ENCODE results near the gene MBLAC1. TPM values are rescaled to one million over a fixed set of nuclear protein-coding genes. Genes with fewer than 3 reads are reported as not detected.

The MBLAC1 gene
- total and polyA plus RNA-seq, 10 of the 15 experiments (the other 5 are each of a cell fraction or from before 2014, with no cell fraction given): 0.24 to 3.2 (median 1.8) TPM; not detected in 1

- TF ChIP-seq CEBPZ (IDR thresholded peaks at IDR 0.05; ENCODE audit: low read depth, low read length) (no peak), IKZF1 (conservative IDR thresholded peaks at IDR 0.05) (peak; percentile 94), MAX (IDR thresholded peaks at IDR 0.05; ENCODE audit: low read depth, low read length) (peak; percentile 95), CREM (IDR thresholded peaks at IDR 0.05; ENCODE audit: low read depth) (peak; percentile 94), YBX1 (IDR thresholded peaks at IDR 0.05) (no peak), KLF5 (IDR thresholded peaks at IDR 0.05; ENCODE audit: partially characterized antibody) (peak; percentile 92), ATF7 (IDR thresholded peaks at IDR 0.05; ENCODE audit: low read depth) (peak; percentile 67), WRNIP1 (IDR thresholded peaks at IDR 0.05; ENCODE audit: borderline replicate concordance, low read depth, low read length) (no peak), EP300 (IDR thresholded peaks at IDR 0.05; ENCODE audit: borderline replicate concordance in 1 of 2, control insufficient read depth in 1 of 2, low read depth in 2 of 2, low read length in 2 of 2) (no peak), HDAC6 (IDR thresholded peaks at IDR 0.05; ENCODE audit: unreplicated experiment) (no peak), RB1 (IDR thresholded peaks at IDR 0.05; ENCODE audit: borderline replicate concordance) (peak; percentile 98), TAF1 (IDR thresholded peaks at IDR 0.05; ENCODE audit: borderline replicate concordance, low read depth, low read length) (no peak), FOS (IDR thresholded peaks at IDR 0.05; ENCODE audit: borderline replicate concordance, extremely low read depth, insufficient read length) (no peak), USF2 (IDR thresholded peaks at IDR 0.05; ENCODE audit: borderline replicate concordance, low read depth, low read length) (no peak), MEF2A (IDR thresholded peaks at IDR 0.05; ENCODE audit: insufficient read depth, low read depth, low read length) (0 out of 2 replicates have a peak, but pooled peaks have one; percentile 26), NR2F1 (conservative IDR thresholded peaks at IDR 0.05) (peak; percentile 57; the same call in 1 of the 2 replicates), RBBP5 (conservative IDR thresholded peaks at IDR 0.05) (no peak), ZNF274 (IDR thresholded peaks at IDR 0.05; ENCODE audit: insufficient read depth, insufficient read length) (no peak), PAX5 (IDR thresholded peaks at IDR 0.05; ENCODE audit: borderline replicate concordance, low read depth, low read length) (no peak), ASH2L (IDR thresholded peaks at IDR 0.05; ENCODE audit: borderline replicate concordance, low read depth) (peak; percentile 71; the same call in 1 of the 2 replicates), MXI1 (IDR thresholded peaks at IDR 0.05; ENCODE audit: low read depth, low read length) (peak; percentile 83), CREB1 (IDR thresholded peaks at IDR 0.05; ENCODE audit: low read depth) (peak; percentile 92), TBL1XR1 (IDR thresholded peaks at IDR 0.05; ENCODE audit: low read depth, low read length) (0 out of 2 replicates have a peak, but pooled peaks have one; percentile 53), JUND (IDR thresholded peaks at IDR 0.05; ENCODE audit: low read depth, low read length) (no peak), FOXM1 (IDR thresholded peaks at IDR 0.05; ENCODE audit: low read depth, low read length) (peak; percentile 66; the same call in 1 of the 2 replicates), IRF5 (IDR thresholded peaks at IDR 0.05; ENCODE audit: borderline replicate concordance) (no peak), IRF4 (IDR thresholded peaks at IDR 0.05; ENCODE audit: low read depth, low read length) (peak; percentile 62; the same call in 1 of the 2 replicates)
Observed at GRCh38 chr7:100100420-100101015, 26.2 kb upstream of the MBLAC1 start (continued).

Measured in GM12878 (cell line).